Stimulated activated naive B cell treated with anti-CD40 and anti-IgM and Interleukin-4, amounts not matched to agents 10 μg/mL and 1 μg/mL and 100 μg/mL, for 72 hours (primary cell): Measurements from ENCODE around the gene GGCX.
A peak's percentile ranks its signal among the peaks of the same experiment; 100 is the strongest.

Source experiments
- ATAC-seq, 2 donors: fragments of 150-1000 bp; cut with Tn5 transposase; replicated peaks; 2 replicates each; pipeline ENCODE4 v1.10.0; 2021; ENCODE audit warnings: moderate library complexity in 1 of 2
- DNase-seq: peaks from one replicate; pipeline ENCODE4 v3.0.0; 2021
- H3K27ac Mint-ChIP-seq: one replicate; pipeline ENCODE4 v1.8.0; 2022; ENCODE audit warnings: mild to moderate bottlenecking, mixed read lengths
- H3K27me3 Mint-ChIP-seq, 2 donors: one replicate each; pipeline ENCODE4 v1.8.0; 2022; ENCODE audit warnings: mixed read lengths in 2 of 2
- H3K36me3 Mint-ChIP-seq, 2 donors: one replicate each; pipeline ENCODE4 v1.8.0; 2022; ENCODE audit warnings: mixed read lengths in 2 of 2, mild to moderate bottlenecking in 1 of 2
- H3K4me1 Mint-ChIP-seq, 2 donors: one replicate each; pipeline ENCODE4 v1.8.0; 2022; ENCODE audit warnings: mixed read lengths in 2 of 2, mild to moderate bottlenecking in 1 of 2
- H3K4me3 Mint-ChIP-seq, 2 donors: one replicate each; pipeline ENCODE4 v1.8.0; 2022; ENCODE audit warnings: mild to moderate bottlenecking in 2 of 2, mixed read lengths in 2 of 2, moderate library complexity in 1 of 2
- H3K9me3 Mint-ChIP-seq, 2 donors: one replicate each; pipeline ENCODE4 v1.8.0; 2022; ENCODE audit warnings: mixed read lengths in 2 of 2, mild to moderate bottlenecking in 1 of 2

Gene GGCX

GRCh38 chr2:85536479-85536878 lies 24.8 kb downstream of the GGCX start:
- peaks cover 18 to 30% of the 10 kb centered on the region in 2 donors for H3K4me1 Mint-ChIP-seq
- DNase-seq (no peak), ATAC-seq (no peak)
- H3K36me3 Mint-ChIP-seq, result peaks cover 21 to 43% of the 10 kb centered on the region in 2 donors
- no peak overlapping the region for H3K4me3 Mint-ChIP-seq
- H3K9me3 Mint-ChIP-seq, result no peaks in the 10 kb centered on the region
- no peak overlapping the region for H3K27ac Mint-ChIP-seq
- H3K27me3 Mint-ChIP-seq, result no peaks in the 10 kb centered on the region

- Mint-ChIP-seq H3K4me3 (no peak overlapping the region), H3K36me3 (peaks cover 8 to 27% of the 10 kb centered on the region in 2 donors), H3K27me3 (no peaks in the 10 kb centered on the region), H3K4me1 (peaks cover 13 to 15% of the 10 kb centered on the region in 2 donors), H3K9me3 (no peaks in the 10 kb centered on the region), H3K27ac (no peak overlapping the region)
- ATAC-seq (no peak), DNase-seq (no peak)
These were observed 26.4 kb downstream of the GGCX start for GRCh38 chr2:85534881-85535280.

GRCh38 chr2:85534099-85534498 lies 27.2 kb downstream of the GGCX start:
- H3K36me3 Mint-ChIP-seq, result peaks cover 1 to 22% of the 10 kb centered on the region in 2 donors
- H3K4me1 Mint-ChIP-seq, result peaks cover 12 to 15% of the 10 kb centered on the region in 2 donors
- ATAC-seq (no peak), DNase-seq (no peak)
- no peak overlapping the region for H3K27ac Mint-ChIP-seq
- H3K4me3 Mint-ChIP-seq, result no peak overlapping the region
- H3K9me3 Mint-ChIP-seq, result no peaks in the 10 kb centered on the region
- peaks cover 0 to 2% of the 10 kb centered on the region in 2 donors for H3K27me3 Mint-ChIP-seq

GRCh38 chr2:85531589-85531988 lies 29.7 kb downstream of the GGCX start:
- ATAC-seq, result no peak
- H3K4me1 Mint-ChIP-seq, result peaks cover 5 to 6% of the 10 kb centered on the region in 2 donors

GRCh38 chr2:85529809-85530208 lies 31.5 kb downstream of the GGCX start:
- H3K4me3 Mint-ChIP-seq, result no peak overlapping the region
- ATAC-seq (no peak), DNase-seq (no peak)
- peaks cover 4 to 6% of the 10 kb centered on the region in 2 donors for H3K27me3 Mint-ChIP-seq
- H3K27ac Mint-ChIP-seq, result no peak overlapping the region
- H3K9me3 Mint-ChIP-seq, result no peaks in the 10 kb centered on the region
- H3K4me1 Mint-ChIP-seq, result peaks cover 2 to 4% of the 10 kb centered on the region in 2 donors
- peaks cover 0 to 2% of the 10 kb centered on the region in 2 donors for H3K36me3 Mint-ChIP-seq

More at GRCh38 chr2:85531589-85531988, 29.7 kb downstream of the GGCX start:
- H3K4me3 Mint-ChIP-seq, result no peak overlapping the region
- DNase-seq, result no peak
- peaks cover 4% of the 10 kb centered on the region in 2 donors for H3K27me3 Mint-ChIP-seq
- H3K36me3 Mint-ChIP-seq, result peaks cover 0 to 8% of the 10 kb centered on the region in 2 donors
- H3K27ac Mint-ChIP-seq, result no peak overlapping the region
- no peaks in the 10 kb centered on the region for H3K9me3 Mint-ChIP-seq

GRCh38 chr2:85528355-85528754 lies 32.9 kb downstream of the GGCX start:
- DNase-seq (no peak), ATAC-seq (no peak)
- Mint-ChIP-seq H3K27me3 (peaks cover 4 to 6% of the 10 kb centered on the region in 2 donors), H3K4me1 (peaks cover 12 to 17% of the 10 kb centered on the region in 2 donors), H3K9me3 (no peaks in the 10 kb centered on the region), H3K27ac (no peak overlapping the region), H3K36me3 (no peaks in the 10 kb centered on the region), H3K4me3 (no peak overlapping the region)

GRCh38 chr2:85527787-85528186 lies 33.5 kb downstream of the GGCX start:
- Mint-ChIP-seq H3K36me3 (no peaks in the 10 kb centered on the region), H3K27me3 (peaks cover 4 to 6% of the 10 kb centered on the region in 2 donors), H3K4me3 (no peak overlapping the region), H3K4me1 (peaks cover 12 to 17% of the 10 kb centered on the region in 2 donors), H3K9me3 (no peaks in the 10 kb centered on the region), H3K27ac (no peak overlapping the region)
- DNase-seq, result no peak
- no peak for ATAC-seq

- Mint-ChIP-seq H3K4me1 (peaks cover 12 to 17% of the 10 kb centered on the region in 2 donors), H3K9me3 (no peaks in the 10 kb centered on the region), H3K27ac (no peak overlapping the region), H3K4me3 (no peak overlapping the region), H3K36me3 (no peaks in the 10 kb centered on the region), H3K27me3 (peaks cover 4 to 6% of the 10 kb centered on the region in 2 donors)
- no peak for ATAC-seq
- DNase-seq, result no peak
These were observed 35.7 kb downstream of the GGCX start for GRCh38 chr2:85525567-85525966.

- ATAC-seq (no peak), DNase-seq (no peak)
- H3K4me3 Mint-ChIP-seq, result no peak overlapping the region
- H3K36me3 Mint-ChIP-seq, result no peaks in the 10 kb centered on the region
- no peaks in the 10 kb centered on the region for H3K9me3 Mint-ChIP-seq
- H3K27me3 Mint-ChIP-seq, result peaks cover 4 to 6% of the 10 kb centered on the region in 2 donors
- H3K27ac Mint-ChIP-seq, result no peak overlapping the region
- H3K4me1 Mint-ChIP-seq, result peaks cover 12 to 17% of the 10 kb centered on the region in 2 donors
These were observed 36.3 kb downstream of the GGCX start for GRCh38 chr2:85525029-85525428.

- peak; percentile 60 to 63 for ATAC-seq
- no peaks in the 10 kb centered on the region for H3K36me3 Mint-ChIP-seq
- no peaks in the 10 kb centered on the region for H3K9me3 Mint-ChIP-seq
- peaks cover 12 to 17% of the 10 kb centered on the region in 2 donors for H3K4me1 Mint-ChIP-seq
- peaks cover 4 to 6% of the 10 kb centered on the region in 2 donors for H3K27me3 Mint-ChIP-seq
- DNase-seq, result no peak
- H3K27ac Mint-ChIP-seq, result no peak overlapping the region
- H3K4me3 Mint-ChIP-seq, result no peak overlapping the region
These were observed 36.9 kb downstream of the GGCX start for GRCh38 chr2:85524336-85524908.

GRCh38 chr2:85523903-85524335 lies 37.4 kb downstream of the GGCX start:
- peaks cover under 1 to 6% of the 10 kb centered on the region in 2 donors for H3K27me3 Mint-ChIP-seq
- H3K9me3 Mint-ChIP-seq, result no peaks in the 10 kb centered on the region
- H3K4me3 Mint-ChIP-seq, result no peak overlapping the region
- peaks cover 12 to 17% of the 10 kb centered on the region in 2 donors for H3K4me1 Mint-ChIP-seq
- H3K36me3 Mint-ChIP-seq, result no peaks in the 10 kb centered on the region
- DNase-seq (no peak), ATAC-seq (no peak)
- H3K27ac Mint-ChIP-seq, result no peak overlapping the region

GRCh38 chr2:85523062-85523902 lies 38.0 kb downstream of the GGCX start:
- Mint-ChIP-seq H3K27ac (no peak overlapping the region), H3K27me3 (peaks cover 0 to 6% of the 10 kb centered on the region in 2 donors), H3K4me1 (peaks cover 12 to 17% of the 10 kb centered on the region in 2 donors), H3K4me3 (no peak overlapping the region), H3K9me3 (no peaks in the 10 kb centered on the region), H3K36me3 (no peaks in the 10 kb centered on the region)
- no peak for ATAC-seq
- DNase-seq, result no peak

GRCh38 chr2:85522090-85522647 lies 39.1 kb downstream of the GGCX start:
- Mint-ChIP-seq H3K36me3 (no peaks in the 10 kb centered on the region), H3K4me1 (peaks cover 12 to 22% of the 10 kb centered on the region in 2 donors), H3K27ac (no peak overlapping the region), H3K9me3 (no peaks in the 10 kb centered on the region), H3K27me3 (peaks cover 0 to 6% of the 10 kb centered on the region in 2 donors), H3K4me3 (no peak overlapping the region)
- no peak for DNase-seq
- ATAC-seq, result no peak

GRCh38 chr2:85516653-85517389 lies 44.5 kb downstream of the GGCX start:
- peaks cover 0 to 1% of the 10 kb centered on the region in 2 donors for H3K36me3 Mint-ChIP-seq
- no peaks in the 10 kb centered on the region for H3K9me3 Mint-ChIP-seq
- peak overlapping the region; percentile 22 for H3K27ac Mint-ChIP-seq
- peak; percentile 52 to 71 for ATAC-seq
- peaks cover 4 to 14% of the 10 kb centered on the region in 2 donors for H3K4me1 Mint-ChIP-seq
- no peaks in the 10 kb centered on the region for H3K27me3 Mint-ChIP-seq
- no peak for DNase-seq
- H3K4me3 Mint-ChIP-seq, result peak overlapping the region in 1 of 2 donors; percentile 43
